Activated CD8-positive, alpha-beta T cell treated with anti-CD3 and anti-CD28 coated beads for 36 hours (primary cell): Measurements from ENCODE around the gene PARD3. TPM values are rescaled to one million over a fixed set of nuclear protein-coding genes. Genes with fewer than 3 reads are reported as not detected.

Experiments
- ATAC-seq: fragments of 200-7000 bp; cut with Tn5 transposase; one replicate; pipeline ENCODE4 v1.10.0; 2021; ENCODE audit warnings: mild to moderate bottlenecking, moderate library complexity
- CTCF ChIA-PET: fragments of 350-600 bp; sonication (Branson Sonifier 250); formaldehyde crosslinking; loops from one replicate; lab custom pipeline; 2021; ENCODE audit warnings: antibody characterized with exemption; lab: Charles Lee
- POLR2A ChIA-PET: fragments of 350-600 bp; sonication (Branson Sonifier 250); formaldehyde crosslinking; loops from one replicate; lab custom pipeline; 2021; ENCODE audit warnings: antibody characterized with exemption; lab: Charles Lee
- DNase-seq: peaks from one replicate; pipeline ENCODE4 v3.0.0-alpha.2; 2020
- H3K27ac Mint-ChIP-seq: one replicate; pipeline ENCODE4 v1.8.0; 2021; ENCODE audit warnings: mild to moderate bottlenecking, mixed read lengths
- H3K27me3 Mint-ChIP-seq: one replicate; pipeline ENCODE4 v1.8.0; 2021; ENCODE audit warnings: mixed read lengths
- H3K36me3 Mint-ChIP-seq: one replicate; pipeline ENCODE4 v1.8.0; 2021; ENCODE audit warnings: low read depth, mixed read lengths
- H3K4me1 Mint-ChIP-seq: one replicate; pipeline ENCODE4 v1.8.0; 2021; ENCODE audit warnings: low read depth, mixed read lengths
- H3K4me3 Mint-ChIP-seq: one replicate; pipeline ENCODE4 v1.8.0; 2021; ENCODE audit warnings: mild to moderate bottlenecking, moderate library complexity, mixed read lengths
- H3K9me3 Mint-ChIP-seq: one replicate; pipeline ENCODE4 v1.8.0; 2021; ENCODE audit warnings: mixed read lengths
- intact Hi-C: fragments of 100-400 bp; cut with micrococcal nuclease; formaldehyde crosslinking; loops from one replicate; pipeline ENCODE4 v1.10.0; 2022
- total RNA-seq, 2 experiments: library from RNA; stranded (reverse); gene quantifications; one replicate each; pipeline ENCODE4 v1.2.3, GENCODE V29; 2021
- TF ChIP-seq, protein P1 (sequence below): fragments of 200-600 bp; IDR thresholded peaks from one replicate; pipeline ENCODE4 v1.8.0; 2022; ENCODE audit warnings: antibody characterized with exemption, mild to moderate bottlenecking

Gene PARD3
- total RNA-seq, 2 experiments from 2014 or later: 1.6 to 2.0 TPM

DNA sequence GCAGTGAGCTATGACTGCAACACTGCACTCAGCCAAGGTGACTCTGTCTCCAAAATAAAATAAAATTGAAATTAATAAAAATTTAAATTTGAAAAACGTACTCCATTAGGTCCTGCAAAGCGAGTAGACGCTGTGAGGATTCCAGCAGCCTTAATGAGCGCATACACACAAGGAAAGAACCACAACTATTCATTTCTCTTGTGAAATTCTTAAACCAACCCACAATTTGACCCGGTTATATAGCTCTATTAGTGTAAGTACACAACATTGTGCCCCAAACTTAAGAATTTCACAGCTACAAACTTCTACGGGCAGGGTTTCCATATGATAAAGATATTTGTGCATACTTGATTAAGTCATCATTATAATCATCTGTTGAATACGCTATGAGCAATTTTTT, 84.4 kb downstream of the PARD3 start:
- TF ChIP-seq, protein P1, sequence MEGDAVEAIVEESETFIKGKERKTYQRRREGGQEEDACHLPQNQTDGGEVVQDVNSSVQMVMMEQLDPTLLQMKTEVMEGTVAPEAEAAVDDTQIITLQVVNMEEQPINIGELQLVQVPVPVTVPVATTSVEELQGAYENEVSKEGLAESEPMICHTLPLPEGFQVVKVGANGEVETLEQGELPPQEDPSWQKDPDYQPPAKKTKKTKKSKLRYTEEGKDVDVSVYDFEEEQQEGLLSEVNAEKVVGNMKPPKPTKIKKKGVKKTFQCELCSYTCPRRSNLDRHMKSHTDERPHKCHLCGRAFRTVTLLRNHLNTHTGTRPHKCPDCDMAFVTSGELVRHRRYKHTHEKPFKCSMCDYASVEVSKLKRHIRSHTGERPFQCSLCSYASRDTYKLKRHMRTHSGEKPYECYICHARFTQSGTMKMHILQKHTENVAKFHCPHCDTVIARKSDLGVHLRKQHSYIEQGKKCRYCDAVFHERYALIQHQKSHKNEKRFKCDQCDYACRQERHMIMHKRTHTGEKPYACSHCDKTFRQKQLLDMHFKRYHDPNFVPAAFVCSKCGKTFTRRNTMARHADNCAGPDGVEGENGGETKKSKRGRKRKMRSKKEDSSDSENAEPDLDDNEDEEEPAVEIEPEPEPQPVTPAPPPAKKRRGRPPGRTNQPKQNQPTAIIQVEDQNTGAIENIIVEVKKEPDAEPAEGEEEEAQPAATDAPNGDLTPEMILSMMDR: no peak

DNA sequence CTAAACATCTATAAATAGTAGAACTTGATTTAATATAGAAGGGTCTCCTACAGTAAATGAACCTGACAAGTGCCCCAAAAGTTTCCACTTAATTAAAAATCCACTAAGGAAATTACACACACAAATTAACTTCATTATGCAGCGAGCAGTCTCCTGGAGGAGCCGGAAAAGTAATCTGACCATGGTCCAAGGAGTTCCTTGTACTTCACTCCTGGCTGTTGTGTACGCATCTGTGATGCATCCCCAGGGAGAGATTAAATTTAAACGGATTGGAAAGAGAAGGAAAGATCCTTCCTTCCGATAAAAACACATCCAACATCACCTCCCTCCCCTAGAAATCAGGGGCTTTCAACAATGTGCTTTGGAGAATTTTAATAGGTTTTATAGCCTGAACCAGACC, 85.5 kb downstream of the PARD3 start:
- ATAC-seq: no peak
- H3K4me1 Mint-ChIP-seq: no peaks in the 10 kb centered on the region
- H3K4me3 Mint-ChIP-seq: no peak overlapping the region
- CTCF ChIA-PET: no interaction called here
- no peak overlapping the region for H3K27ac Mint-ChIP-seq
- POLR2A ChIA-PET: no interaction called here
- no peak for DNase-seq
- intact Hi-C loops: no loop called here
- TF ChIP-seq, protein P1: no peak
- no peaks in the 10 kb centered on the region for H3K27me3 Mint-ChIP-seq
- no peaks in the 10 kb centered on the region for H3K9me3 Mint-ChIP-seq
- no peaks in the 10 kb centered on the region for H3K36me3 Mint-ChIP-seq

More for the DNA sequence above, 84.4 kb downstream of the PARD3 start:
- H3K27me3 Mint-ChIP-seq: no peaks in the 10 kb centered on the region
- POLR2A ChIA-PET: no interaction called here
- DNase-seq (no peak), ATAC-seq (no peak)
- no peaks in the 10 kb centered on the region for H3K4me1 Mint-ChIP-seq
- intact Hi-C loops: no loop called here
- no peak overlapping the region for H3K27ac Mint-ChIP-seq
- CTCF ChIA-PET: no interaction called here
- no peak overlapping the region for H3K4me3 Mint-ChIP-seq
- H3K36me3 Mint-ChIP-seq: no peaks in the 10 kb centered on the region
- no peaks in the 10 kb centered on the region for H3K9me3 Mint-ChIP-seq

DNA sequence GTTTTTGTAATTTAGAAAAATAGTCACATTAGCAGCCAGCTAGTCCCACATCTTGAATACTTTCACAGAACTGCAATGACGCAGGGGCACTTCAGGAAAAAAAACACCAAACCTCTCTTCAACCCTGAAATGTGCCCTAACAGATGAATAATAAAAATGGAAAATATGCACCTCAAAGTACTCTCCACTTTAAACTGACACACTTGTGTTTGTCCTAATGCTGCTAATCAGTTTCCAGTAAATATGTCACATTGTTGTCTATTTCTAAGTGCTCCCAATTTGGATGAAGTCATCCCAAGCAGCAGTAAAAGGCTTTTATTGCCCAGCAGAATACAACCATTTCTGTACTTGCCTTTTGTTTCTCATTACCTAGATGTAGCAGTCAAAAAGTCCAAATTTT, 86.7 kb downstream of the PARD3 start:
- no peak overlapping the region for H3K27ac Mint-ChIP-seq
- ChIA-PET POLR2A (no interaction called here), CTCF (no interaction called here)
- no peak for DNase-seq
- ATAC-seq: no peak
- no peaks in the 10 kb centered on the region for H3K9me3 Mint-ChIP-seq
- H3K4me3 Mint-ChIP-seq: no peak overlapping the region
- TF ChIP-seq, protein P1: no peak
- intact Hi-C loops: no loop called here
- no peaks in the 10 kb centered on the region for H3K4me1 Mint-ChIP-seq
- H3K36me3 Mint-ChIP-seq: no peaks in the 10 kb centered on the region
- H3K27me3 Mint-ChIP-seq: no peaks in the 10 kb centered on the region

DNA sequence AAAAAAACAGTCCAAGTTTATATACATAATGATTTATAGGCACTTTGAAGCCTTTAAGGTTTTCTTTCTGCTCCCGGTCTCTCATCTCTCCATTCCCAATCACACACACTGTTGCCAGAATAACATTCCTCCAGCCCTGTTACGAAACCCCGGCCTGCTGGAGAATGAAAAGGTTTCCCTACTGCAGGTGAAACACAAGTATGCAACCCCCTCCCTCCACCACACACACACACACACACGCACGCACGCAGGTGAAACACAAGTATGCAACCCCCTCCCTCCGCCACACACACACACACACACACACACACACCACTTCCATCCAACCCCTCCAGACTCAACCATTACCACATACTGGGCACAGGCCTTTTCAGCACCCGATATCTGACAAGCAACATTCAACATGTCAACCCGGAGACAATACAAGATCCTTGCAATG, 87.5 kb downstream of the PARD3 start:
- Mint-ChIP-seq H3K4me1 (no peaks in the 10 kb centered on the region), H3K27me3 (no peaks in the 10 kb centered on the region), H3K36me3 (no peaks in the 10 kb centered on the region), H3K27ac (no peak overlapping the region), H3K4me3 (no peak overlapping the region), H3K9me3 (no peaks in the 10 kb centered on the region)
- DNase-seq (no peak), ATAC-seq (no peak)
- TF ChIP-seq, protein P1: no peak
- POLR2A ChIA-PET: no interaction called here
- intact Hi-C loops: no loop called here
- CTCF ChIA-PET: no interaction called here

DNA sequence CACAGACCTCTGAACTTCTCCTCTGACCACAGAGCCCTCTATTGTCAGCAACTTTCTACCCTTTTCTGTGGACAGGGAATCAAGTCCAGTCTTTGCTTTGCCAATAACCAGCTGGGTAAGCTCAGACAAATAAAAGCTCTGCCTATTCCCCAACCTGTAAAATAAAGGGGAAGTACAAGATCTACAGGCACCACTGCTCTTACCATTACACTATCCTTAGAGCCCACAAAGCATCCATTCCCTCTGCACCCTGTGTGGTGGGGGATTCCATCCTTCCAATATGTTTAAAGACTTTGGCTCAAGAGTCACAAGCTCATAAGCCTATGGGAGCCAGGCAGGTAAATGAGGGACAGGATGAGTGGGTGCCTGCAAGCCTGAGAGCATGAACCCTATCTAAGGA, 88.2 kb downstream of the PARD3 start:
- H3K9me3 Mint-ChIP-seq: no peaks in the 10 kb centered on the region
- H3K27ac Mint-ChIP-seq: no peak overlapping the region
- DNase-seq (no peak), ATAC-seq (no peak)
- ChIA-PET CTCF (no interaction called here), POLR2A (no interaction called here)
- H3K4me3 Mint-ChIP-seq: no peak overlapping the region
- no peaks in the 10 kb centered on the region for H3K36me3 Mint-ChIP-seq
- TF ChIP-seq, protein P1: no peak
- H3K4me1 Mint-ChIP-seq: no peaks in the 10 kb centered on the region
- H3K27me3 Mint-ChIP-seq: no peaks in the 10 kb centered on the region
- intact Hi-C loops: no loop called here
